ENCODE data around the gene AMY1C.
"Not testable (repeated sequence)": the region's sequence is repeated elsewhere in the genome, so short reads cannot be mapped to it uniquely, and the experiment has no call there.

GRCh38 chr1:103710381-103710780, 39.3 kb upstream of the AMY1C start:
- TF ChIP-seq CTCF (conservative IDR thresholded peaks at IDR 0.05; ENCODE audit: low read depth in 2 of 2); REST (IDR thresholded peaks at IDR 0.05; ENCODE audit: unreplicated experiment); EZH2phosphoT487 (IDR thresholded peaks at IDR 0.05; ENCODE audit: unreplicated experiment); EZH2 (IDR thresholded peaks at IDR 0.05; ENCODE audit: low read depth, unreplicated experiment); JUNB (IDR thresholded peaks at IDR 0.05; ENCODE audit: unreplicated experiment); POLR2AphosphoS5 (IDR thresholded peaks at IDR 0.05; ENCODE audit: low read depth); ZNF331 (CRISPR knock-in tag; IDR thresholded peaks at IDR 0.05; ENCODE audit: low read depth); CREB1 (CRISPR knock-in tag; IDR thresholded peaks at IDR 0.05; ENCODE audit: low read depth); ETS1 (IDR thresholded peaks at IDR 0.05); ZNF462 (CRISPR knock-in tag; IDR thresholded peaks at IDR 0.05): not testable (repeated sequence)
